HG02642 (cell line): Measurements from ENCODE around the gene TEC.

ENCODE experiments used
- ATAC-seq: cut with Tn5 transposase; IDR thresholded peaks from one replicate; pipeline ENCODE4 v1.9.1; 2021; ENCODE audit warnings: mild to moderate bottlenecking; ENCODE audit not compliant: unreplicated experiment, poor library complexity

The TEC gene

DNA sequence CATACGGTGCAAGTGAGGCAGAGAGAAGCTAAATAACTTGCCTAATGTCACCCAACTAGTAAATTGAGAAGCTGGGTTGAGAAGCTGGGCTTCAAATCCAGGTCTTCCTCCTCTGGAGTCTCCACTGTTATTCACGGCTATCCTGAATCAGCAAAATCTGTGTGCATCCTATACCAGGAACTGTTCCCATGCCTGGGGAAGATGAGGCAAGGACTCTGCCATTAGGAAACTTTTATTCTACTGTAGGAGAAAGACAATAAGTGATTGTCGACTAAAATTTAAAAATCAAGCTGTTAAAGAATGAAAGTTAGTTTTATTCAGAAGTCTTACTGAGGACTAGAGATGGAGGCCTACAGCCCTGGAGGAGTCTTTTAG is 872 bp upstream of the TEC start:
- no peak for ATAC-seq

DNA sequence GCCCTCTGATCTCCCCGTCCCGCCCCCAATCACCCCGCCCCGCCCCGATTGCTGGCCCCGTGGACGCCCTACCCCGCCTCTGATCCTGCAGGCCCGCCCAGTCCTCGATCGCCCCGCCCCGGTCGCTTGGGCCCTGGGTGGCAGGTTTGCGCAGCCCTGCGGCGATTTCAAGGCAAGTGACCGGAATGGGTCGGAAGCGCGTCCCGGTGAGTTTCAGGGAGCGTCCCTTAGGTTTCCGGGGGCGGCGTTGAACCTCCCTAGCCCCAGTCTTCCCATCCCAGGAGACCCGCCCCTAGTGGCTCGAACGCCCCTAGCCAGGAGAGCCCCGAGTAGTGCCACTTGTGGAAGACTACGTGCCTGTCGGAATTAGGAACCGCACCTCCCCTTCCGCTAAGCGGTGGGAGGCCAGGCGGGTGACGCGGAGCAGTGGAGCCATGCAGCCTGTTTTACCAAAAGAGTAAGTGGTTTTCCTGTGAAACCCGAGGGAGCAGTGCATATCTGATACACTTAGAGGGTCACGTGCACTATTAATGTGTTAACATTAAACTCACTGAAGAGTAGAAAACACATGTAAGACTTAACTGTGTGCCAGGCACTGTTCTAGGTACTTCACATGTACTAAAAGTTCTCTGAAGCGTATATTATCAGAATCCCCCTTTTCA is 354 bp upstream of the TEC start:
- peak; percentile 86 for ATAC-seq

DNA sequence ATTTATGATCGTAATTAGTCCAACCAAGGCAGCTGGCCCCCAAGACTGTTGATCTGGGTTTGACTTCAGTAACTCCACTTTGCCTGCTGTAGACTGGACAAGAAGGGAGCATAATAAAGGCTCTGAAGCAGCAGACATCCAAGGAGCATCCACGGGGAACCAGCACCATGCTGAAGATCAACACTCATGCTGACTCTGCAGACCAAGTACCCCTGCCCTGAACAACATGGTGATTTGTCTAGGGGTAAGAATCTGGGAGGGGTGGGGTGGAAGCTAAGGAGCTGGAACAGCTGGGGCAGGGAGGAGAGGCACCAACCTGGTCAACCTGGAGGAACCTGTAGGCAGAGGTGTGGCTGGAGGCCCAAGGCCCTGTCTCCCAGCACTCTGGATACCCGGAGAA is 2.1 kb downstream of the TEC start:
- no peak for ATAC-seq

DNA sequence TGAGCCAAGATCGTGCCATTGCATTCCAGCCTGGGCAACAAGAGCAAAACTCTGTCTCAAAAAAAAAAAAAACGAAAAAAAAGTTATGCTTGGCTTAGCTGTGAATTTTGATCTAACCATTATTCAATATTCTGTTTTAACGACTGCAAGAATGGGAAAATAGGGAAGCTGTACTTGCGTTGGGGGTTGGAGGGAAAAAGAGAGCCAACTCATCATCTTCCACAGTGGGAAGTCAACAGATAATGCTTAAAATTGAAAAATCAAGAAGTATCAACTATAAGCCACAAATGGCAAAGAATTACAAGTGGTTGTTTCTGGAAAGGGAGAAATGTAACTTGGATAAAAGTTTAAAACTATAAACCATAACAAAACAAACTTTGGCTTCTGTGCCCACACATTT is 2.9 kb downstream of the TEC start:
- no peak for ATAC-seq

DNA sequence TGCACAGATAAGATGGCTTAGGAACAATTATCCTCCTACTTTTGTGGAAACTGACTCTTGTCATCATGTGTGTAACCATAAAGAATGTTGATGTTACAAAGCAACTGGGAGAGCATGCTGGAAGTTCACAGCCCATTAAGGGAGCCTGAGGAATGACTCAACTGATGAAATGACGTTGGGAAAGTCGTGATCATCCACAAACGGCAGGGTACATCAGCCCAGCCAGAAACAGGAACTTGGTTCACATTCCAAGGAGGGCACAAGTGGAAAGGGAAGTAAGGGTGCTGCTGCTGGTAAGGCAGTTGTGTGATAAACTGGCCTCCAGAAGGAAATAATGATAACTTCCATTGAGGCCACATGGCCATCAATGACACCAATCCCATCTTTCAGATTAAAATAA is 6.7 kb downstream of the TEC start:
- no peak for ATAC-seq

DNA sequence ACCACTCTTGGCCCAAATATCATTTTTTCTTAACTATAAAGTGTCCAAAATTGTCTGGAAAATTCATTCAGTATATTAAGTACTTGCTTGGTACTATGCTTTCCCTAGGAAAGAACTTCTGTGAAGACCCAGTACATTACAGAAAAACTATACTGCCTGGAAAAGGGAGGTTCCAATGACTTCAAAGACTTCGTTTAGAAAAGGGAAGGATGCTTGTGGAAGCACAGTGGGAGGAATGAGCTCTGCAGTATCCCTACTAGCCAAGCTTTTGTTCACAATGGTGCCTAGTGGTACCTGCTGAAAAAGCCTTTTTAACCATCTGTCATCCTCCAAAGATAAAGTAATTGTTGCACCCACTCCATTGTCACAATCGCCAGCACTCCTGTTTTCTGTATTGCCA is 7.2 kb downstream of the TEC start:
- no peak for ATAC-seq

DNA sequence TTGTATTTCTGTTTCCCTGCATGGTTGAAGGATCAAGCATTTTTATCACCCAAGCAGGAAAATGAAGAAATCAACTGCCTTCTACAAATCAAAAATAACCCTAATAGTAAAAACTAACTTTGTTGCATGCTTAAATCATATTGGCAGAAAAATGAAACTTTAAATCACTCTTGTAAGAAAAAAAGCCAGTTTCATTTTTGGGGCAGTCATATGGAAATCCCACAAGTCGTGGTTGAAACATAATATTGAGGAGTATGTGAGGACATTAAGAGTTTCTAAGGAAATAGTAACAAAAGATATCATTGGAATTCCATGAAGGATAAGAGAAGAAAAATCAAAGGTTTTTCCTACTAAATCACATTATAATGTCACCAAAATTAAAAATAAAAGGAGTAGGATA is 8.4 kb downstream of the TEC start:
- ATAC-seq = no peak

DNA sequence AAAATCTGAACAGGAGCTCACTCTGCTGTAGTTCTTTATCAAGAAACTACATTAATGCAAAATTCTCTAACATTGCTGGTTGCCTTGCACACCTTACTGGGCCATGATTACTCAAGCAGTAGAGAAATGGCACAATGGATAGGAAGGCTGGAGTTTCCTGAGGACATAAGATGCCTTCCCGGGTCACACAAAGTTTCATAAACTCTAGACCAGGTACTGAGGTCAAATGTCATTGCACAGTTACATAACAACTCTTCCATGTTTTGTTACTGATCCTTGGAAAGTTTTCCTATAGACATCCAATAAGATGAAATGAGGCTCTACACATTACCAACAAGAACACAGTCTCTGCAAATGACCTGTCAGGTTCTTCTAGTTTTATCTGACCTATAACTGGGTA is 9.9 kb downstream of the TEC start:
- no peak for ATAC-seq

DNA sequence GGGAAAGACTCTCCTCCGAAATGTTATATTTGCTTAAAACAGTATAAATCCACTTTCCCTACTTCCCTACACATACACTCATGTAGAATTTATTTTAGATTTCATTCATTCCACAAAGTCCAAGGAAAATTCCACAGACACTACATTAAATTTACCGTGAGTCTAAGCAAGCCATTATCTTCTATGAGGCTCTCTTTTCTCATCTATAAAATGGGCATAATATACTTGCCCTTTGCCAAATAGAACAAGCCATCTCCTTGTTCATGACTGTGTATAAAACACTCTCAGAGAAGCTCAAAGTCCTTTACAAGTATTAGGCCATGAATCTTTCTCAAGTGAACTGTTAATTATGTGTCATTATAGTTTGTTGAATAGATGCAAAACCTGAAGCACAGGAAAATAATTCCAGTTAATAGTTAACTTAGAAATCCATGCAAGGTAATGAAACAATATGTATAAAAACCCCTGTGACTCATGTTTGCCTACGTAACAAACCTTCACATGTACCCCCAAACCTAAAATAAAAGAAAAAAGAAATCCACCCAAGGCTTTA is 10.7 kb downstream of the TEC start:
- no peak for ATAC-seq

DNA sequence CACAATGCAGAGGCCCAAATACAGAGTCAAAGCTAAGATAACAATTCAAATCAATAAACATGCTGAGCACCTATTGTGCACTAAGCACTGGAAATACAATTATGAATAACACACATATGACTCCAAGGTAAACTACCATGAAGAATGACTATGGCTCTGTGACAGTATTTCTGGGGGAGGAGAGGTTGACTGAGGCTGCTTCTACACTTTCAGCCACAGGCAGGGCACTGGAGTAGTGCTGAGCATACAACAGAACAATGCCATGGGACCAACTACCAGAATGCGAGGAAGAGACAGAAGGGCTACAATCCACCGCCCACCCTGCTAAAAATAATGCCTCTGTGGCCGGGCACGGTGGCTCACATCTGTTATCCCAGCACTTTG is 13.7 kb downstream of the TEC start:
- ATAC-seq = no peak

DNA sequence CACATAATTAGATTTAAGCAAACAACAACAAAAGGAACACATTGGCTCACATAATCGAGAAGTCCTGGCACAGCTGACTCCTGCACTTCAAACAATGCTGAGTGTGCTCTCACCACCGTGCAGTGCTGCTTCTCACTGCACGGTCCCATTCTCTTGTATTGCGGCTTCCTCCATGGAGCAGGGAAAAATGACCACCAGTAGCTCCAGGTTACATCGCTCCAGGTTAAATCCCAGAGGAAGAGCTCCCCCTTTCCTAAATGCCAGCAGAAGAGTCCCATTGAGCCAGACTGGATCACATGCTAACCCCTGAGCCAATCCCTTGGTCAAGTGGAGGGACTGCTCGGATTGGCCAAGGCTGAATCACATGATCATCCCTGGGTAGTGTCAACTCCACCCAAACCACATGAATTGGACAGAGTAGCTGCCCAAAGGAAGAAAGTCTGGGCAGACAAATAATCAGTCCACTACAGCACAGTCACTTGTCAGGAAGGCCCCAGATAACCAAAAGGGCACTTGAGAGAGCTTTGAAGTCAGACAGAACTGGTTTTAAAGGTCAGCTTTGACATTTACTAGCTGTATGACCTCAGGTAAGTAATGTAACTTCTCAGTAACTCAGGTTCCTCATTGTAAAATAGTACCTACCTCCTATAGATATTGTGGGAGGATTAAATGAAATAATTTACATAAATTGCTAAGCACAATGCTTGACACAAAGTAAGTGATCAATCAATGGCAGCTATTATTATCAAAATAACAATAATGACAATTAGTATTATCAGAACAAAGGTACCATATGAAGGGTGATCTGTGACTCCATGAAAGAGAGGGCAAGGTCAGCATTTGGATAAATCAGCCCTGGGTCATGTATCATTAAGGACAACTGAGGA is 14.3 kb downstream of the TEC start:
- no peak for ATAC-seq

DNA sequence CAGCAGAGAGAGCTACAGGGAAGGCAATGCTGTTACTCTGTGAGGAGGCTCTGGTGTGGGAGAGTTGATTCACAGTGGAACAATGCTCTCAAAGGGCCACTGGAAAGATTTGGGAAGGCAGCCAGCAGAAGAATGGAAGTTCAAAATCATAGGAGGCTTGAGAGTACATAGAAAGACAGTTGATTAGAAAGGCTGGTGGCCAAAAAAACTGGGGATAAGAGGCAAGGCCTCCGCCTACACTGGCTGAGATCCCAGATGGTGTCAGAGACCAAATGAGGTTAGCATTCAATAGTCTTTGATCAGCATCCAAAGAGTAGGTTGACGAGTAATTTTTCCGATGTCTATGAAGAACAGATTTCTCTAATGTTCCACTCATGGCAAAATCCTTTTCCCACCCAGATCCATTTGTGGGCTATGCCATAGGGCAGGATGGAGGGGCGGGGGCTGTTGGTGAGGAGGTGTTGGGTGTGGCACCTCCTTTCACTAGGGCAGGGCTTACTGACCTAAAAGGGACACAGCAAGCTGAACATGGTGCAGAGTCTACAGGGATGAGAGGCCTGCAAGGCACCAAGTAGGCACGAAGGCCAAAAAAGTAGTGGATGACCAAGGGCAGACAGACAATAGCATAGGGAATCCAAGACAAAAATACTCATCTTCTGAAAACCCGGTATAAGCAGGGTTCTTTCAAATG is 15.1 kb downstream of the TEC start:
- ATAC-seq = no peak

DNA sequence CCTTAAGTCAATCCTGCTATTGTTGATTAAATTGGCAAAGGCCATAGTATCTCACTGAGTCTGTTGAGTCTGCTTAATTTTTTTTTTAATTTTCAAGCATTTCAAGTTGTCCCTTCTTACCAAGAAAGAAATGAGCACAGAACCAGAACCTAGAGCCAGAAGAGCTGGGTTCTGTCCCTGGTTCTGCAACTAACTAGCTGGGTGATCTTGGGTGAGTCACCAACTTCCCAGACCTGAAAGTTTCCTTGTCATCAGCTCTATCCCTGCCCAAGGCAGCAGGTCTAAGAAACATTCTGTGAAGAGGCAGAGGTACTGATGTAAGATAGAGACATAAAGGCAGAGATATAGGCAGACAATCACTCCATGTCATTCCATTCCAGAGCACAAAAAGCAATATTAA is 17.3 kb downstream of the TEC start:
- no peak for ATAC-seq

DNA sequence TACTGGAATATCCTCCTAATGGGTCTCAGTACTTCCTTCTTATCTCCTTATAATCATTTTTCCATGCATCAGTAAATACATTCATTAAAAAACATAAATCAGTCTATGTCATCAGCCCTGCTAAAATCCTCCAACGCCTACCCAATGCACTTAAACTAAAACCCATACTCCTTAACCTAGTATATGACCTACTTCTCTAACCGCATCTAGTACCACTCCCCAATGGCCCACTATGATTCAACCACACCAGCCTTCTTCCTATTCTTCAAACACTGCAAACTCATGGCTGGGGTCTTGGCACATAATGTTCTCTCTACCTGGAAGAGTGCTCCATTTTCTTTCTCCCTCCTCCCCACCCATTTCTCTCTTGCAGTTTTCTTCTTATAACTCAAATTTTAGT is 18.7 kb downstream of the TEC start:
- no peak for ATAC-seq

DNA sequence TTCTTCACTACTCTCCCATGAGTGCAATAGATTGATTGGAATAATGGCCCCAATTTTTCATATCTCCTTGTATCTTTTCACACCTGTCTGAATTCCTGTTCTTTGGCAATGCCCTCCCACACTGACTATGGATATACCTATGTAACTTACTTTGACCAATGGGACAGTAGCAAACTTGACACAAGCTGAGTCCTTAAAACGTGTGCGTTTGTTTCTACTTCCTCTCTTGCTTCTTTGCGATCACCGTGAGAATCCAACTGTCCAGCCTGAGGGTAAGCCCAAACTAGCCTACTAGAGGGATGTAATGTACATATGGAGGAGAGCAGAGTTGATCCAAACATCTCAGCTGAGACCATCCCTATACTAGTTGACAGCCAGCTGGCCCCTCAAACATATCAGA is 19.3 kb downstream of the TEC start:
- no peak for ATAC-seq

DNA sequence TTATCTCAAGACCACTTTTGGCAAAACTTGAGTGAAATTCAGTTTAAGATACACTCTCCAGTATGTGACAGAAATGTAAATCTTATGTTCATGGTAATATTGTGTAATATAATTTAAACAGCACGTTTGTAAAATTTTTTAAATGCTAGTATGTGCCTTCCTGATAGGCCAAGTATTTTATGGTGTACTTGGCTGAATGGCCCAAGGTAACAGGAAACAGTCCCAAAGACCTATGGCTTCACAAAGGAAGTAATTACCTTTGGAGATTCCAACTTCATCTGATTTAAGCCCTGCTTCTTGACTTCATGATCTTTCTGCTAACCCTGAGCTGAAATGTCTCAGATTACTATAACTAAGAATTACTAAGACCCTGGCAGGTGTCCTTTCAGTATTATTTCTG is 20.3 kb downstream of the TEC start:
- ATAC-seq = no peak

DNA sequence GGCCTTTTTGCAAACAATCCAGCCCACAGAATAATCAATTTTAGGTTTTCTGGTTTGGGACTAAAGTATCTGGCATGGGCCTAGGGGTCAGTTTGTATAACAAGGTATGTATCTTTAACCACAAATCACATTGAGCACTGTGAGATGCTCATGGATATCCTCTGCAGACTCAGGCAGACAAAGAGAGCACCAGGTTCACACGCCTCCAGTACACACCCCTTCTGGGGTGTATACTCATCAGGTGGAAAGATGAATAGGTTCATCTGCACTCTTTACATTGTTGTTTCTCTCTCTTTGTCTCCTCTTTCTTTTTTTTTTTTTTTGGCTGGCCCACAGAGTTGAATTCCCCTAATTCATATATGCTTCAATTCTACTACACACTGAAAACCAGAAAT is 21.1 kb downstream of the TEC start:
- peak; percentile 51 for ATAC-seq

DNA sequence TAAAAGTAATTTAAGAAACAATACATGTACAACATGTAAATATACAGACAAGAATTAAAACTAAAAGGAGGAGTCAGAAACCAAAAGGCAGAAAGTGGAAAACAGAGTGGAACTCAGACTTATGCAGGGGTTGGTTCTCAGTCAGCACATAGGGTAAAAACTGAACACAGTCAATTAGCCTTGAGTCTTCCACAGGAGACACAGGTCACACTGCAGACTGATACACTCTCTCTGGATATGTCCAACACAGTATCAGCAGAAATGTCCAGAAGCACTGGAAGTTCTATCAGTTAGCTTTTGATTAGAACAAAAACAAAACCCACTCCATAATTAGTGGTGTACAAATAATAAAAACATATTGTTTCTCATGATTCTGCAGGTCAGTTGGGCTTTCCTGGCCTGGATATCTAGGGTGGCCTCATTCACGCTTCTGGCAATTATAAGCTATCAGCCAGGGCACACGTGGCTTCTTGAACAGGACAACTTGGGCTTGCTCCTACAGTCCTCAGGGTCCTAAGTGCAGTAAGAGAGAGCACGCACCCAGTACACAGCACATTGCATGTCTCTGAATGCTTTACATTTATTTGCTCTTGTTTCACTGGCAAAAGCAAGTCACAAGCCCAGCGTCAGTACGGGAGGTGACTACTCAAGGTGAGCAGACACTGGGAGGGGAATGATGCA is 21.6 kb downstream of the TEC start:
- peak; percentile 49 for ATAC-seq

DNA sequence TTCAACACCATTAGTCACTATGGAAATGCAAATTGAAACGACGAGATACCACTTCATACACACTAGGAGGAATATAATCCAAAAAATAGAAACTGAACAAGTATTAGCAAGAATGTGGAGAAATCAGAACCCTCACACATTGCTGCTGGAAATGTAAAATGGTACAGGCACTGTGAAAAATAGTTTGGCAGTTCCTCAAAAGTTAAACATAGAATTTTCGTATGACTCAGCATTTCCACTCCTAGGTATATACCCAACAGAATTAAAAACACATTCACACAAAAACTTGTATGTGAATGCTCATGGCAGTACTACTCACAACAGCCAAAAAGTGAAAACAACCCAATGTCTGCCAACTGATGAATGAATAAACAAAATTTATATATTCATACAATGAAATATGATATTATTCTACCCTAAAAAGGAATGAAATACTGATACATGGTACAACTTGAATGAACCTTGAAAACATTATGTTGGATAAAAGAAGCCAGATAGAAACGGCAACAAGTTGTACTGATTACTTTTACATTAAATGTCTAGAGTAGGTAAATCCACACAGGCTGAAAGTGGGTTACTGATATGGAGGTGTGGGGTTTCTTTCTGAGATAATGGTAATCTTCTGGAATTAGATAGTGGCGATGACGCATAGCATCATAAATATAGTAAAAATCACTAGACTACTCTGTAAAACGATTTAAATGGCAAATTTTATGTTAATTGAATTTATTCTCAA is 22.3 kb downstream of the TEC start:
- peak; percentile 56 for ATAC-seq

DNA sequence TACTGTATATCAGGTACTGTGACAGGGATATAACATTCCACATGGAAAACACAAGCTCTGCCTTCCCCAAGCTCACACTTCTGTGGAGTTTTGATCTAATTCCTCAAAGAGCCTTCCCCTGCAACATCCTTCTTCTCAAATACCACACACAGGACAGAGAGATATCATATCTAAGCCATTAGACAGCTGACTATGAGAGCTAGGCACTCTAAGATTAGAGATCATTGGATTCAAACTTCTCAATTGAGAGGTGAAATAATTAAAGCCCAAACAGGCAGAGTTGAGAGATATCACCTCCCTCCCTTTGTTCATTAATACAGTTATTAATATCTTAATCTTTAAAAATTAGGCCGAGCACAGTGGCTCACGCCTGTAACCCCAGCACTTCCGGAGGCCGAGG is 25.0 kb downstream of the TEC start:
- ATAC-seq = no peak
